Eye (tissue), 1 donor: ENCODE data around the gene PLEKHA8.

ENCODE experiments used
- DNase-seq: peaks from one replicate; pipeline ENCODE4 v3.0.0-alpha.2; 2015

Gene PLEKHA8

GRCh38 chr7:30148426-30148825, 120.2 kb downstream of the PLEKHA8 start:
- no peak for DNase-seq

GRCh38 chr7:30148951-30149459, 120.8 kb downstream of the PLEKHA8 start:
- DNase-seq, result no peak

DNA sequence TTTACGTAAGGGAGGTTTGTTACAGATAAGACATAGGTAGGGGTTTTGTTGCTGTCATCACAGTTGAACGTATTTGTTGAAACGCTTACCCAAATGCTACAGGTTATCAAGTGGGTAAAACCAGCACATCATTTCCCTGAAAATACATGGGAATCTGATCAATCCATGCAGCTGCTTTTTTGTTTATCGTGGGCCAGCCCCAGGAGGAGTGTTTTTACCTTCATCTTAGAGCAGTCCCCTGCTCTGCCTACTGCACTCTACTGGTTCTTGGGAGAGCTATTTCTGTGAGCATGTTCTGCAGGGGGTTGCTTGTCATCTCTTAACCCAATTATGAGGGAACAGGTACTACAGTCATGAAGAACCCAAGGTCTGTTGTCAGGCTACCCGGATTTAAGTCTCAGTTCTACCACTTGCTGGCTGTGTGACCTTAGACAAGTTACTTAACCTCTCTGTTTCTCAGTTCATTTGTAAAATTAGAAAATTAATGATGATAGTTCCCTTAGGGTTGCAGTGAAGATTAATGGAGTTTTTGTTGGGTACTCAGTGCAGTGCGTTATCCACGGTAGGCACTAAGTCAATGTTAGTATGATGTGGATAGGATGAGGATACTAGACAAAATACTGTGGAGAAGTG, 121.5 kb downstream of the PLEKHA8 start:
- no peak for DNase-seq

DNA sequence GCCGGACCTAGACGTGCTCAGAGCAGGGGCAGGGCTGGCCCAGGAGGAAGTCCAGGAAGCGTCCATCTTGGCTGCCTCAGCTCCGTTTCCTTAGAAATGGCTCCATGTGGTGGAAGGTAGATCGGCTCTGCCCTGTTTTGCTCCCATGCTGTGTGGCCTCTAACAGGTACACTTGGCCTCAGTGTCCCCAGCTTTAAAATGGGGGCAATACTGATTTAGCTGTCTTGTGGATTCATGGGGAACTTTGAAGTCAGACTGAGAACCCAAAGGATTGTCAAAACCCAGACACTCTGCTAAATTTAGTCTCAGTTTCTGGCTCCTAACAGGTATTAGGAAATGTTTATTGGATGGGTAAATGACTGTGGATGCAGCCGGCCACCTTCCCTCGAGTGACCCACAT, 122.5 kb downstream of the PLEKHA8 start:
- DNase-seq, result no peak

DNA sequence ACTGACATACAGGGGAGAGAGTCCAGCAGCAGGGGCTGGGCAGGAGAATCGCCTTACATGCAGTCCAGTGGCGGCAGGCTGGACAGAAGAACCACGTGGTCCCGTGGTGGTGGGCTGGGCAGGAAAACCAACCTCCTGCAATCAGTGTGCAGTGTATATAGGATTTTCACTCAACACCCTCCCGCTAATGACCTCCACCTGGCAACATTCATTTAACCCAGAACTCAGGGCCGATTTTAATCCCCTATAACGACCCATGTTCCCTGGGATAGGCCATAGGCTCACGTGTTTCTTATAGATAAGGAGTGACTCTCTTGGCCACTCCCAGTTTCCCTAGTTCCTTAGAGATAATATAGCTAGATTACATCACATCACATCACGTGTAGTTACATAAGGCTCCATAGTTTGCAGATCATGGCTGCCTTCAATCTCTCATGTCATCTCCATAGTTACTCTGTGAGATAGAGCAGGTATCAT, 125.9 kb downstream of the PLEKHA8 start:
- no peak for DNase-seq

- DNase-seq, result no peak
Observed at GRCh38 chr7:30155481-30155880, 127.3 kb downstream of the PLEKHA8 start.

- DNase-seq, result no peak
Observed at GRCh38 chr7:30157204-30157603, 129.0 kb downstream of the PLEKHA8 start.

GRCh38 chr7:30159163-30159562, 131.0 kb downstream of the PLEKHA8 start:
- no peak for DNase-seq

- DNase-seq, result no peak
Observed at GRCh38 chr7:30159698-30160143, 131.5 kb downstream of the PLEKHA8 start.

DNA sequence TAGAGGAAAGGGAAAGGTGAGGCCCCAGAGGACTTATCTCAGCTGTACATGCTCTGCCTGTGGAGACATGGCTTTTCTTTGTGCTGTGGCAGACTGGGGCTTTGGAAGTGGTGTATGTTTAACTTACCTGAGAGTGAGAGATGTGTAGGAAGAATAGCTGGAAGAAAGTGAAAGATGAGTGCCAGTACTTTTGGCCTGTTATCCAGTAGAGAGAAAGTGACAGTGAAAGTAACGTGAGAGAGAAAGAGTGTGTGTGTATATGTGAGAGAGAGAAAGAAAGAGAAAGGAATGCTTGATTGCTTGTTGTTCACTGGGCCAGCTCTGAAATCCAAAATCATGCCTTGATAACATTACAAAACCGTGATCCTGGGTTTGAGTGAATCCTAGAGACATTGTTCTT, 132.1 kb downstream of the PLEKHA8 start:
- no peak for DNase-seq

DNA sequence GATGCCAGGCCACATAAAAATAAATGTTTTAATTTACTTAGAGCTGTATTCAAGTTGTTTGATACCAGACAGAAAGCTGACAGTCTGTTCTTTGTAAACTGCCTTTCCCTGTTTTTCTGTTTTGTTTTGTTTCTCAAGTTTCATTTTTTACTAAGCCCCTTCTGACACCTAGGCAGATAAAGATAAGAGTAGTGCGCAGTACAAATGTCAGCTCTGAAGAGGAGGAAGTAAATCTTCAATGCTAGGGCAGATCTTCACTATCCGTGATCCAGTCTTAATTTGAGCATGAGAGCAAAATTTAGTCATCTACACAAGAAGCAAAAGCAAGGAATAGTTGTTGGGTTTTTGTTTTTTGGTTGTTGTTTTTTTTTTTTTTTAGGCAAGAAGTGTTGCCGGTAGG, 133.9 kb downstream of the PLEKHA8 start:
- no peak for DNase-seq

DNA sequence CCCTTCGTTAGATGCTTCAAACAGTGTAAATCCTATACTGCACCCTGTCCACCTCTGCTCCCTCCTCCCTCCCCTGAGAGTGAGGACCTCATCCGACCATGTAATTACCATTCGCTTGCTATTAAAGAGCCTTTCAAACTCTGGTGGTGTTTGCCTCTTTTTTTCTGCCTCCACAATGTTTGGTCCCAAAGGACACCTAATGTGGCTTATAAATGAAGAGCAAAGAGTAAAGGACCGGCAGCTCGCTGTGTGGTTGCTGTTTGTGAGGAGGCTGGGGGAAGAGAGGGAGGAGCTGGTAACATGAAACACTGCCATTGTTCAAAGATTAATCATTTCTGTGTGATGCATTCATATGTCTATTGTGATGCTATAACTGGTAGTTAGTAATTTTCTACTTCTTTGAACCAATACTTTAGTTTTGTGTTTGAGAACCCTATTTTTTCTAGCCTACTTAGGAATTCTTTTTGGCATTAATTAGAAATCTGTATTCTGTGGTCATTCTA, 134.5 kb downstream of the PLEKHA8 start:
- DNase-seq, result peak; percentile 80

DNA sequence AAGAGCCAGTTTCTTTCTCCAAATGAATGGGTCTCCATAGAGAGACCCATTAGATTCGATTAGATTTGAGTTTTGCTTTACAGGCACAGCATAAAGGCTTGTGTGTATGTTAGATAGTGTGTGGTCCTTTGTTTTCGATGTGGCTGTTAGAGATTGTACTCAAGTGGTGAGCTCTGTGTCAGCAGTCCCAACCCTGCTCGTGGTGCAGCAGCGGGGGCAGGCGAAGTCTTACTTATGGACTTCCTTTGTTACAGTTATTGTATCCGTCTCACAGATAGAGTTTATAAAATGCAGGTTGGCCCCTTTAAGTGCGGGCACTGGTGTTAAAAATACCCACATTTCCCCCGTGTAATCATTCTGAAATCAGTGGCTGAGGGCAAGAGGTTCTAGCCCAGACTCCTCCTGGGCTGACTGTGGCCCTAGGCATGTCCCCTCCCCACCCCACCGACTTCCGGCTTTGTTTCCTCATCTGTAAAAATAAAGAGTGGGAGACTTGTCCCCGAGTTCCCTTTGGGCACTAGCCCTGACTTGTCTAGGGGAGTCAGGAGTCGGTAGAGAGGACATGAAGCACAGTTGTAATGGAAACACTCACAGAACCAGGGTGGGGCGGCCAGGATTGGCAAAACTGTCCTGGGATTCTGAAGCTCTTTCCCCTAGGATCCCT, 135.2 kb downstream of the PLEKHA8 start:
- DNase-seq, result no peak

- peak; percentile 84 for DNase-seq
Observed at GRCh38 chr7:30164567-30164966, 136.4 kb downstream of the PLEKHA8 start.

DNA sequence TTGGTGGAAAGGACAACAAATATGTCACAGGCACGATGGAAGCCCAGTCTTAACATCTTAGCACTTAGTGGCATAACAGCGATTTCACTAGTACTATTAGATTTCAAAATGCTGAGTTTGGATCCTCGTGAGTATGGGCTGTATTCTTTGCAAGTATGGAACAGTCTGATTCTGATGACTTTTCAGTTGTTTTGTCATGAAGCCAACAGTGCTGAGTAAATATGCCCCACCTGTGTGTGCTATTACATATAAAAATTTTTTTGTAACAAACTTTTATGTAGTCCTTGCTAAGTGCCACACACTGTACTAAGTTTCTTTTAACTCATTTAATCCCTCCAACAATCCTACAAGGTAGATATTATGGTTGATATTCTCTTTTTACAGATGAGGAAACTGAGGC, 137.4 kb downstream of the PLEKHA8 start:
- DNase-seq, result no peak

- DNase-seq, result peak; percentile 67
Observed at GRCh38 chr7:30166155-30166840, 138.1 kb downstream of the PLEKHA8 start.

GRCh38 chr7:30166841-30167235, 138.6 kb downstream of the PLEKHA8 start:
- no peak for DNase-seq

GRCh38 chr7:30167901-30168300, 139.7 kb downstream of the PLEKHA8 start:
- DNase-seq, result no peak

GRCh38 chr7:30168835-30169573, 140.8 kb downstream of the PLEKHA8 start:
- DNase-seq, result peak; percentile 67

GRCh38 chr7:30169579-30169978, 141.4 kb downstream of the PLEKHA8 start:
- no peak for DNase-seq

DNA sequence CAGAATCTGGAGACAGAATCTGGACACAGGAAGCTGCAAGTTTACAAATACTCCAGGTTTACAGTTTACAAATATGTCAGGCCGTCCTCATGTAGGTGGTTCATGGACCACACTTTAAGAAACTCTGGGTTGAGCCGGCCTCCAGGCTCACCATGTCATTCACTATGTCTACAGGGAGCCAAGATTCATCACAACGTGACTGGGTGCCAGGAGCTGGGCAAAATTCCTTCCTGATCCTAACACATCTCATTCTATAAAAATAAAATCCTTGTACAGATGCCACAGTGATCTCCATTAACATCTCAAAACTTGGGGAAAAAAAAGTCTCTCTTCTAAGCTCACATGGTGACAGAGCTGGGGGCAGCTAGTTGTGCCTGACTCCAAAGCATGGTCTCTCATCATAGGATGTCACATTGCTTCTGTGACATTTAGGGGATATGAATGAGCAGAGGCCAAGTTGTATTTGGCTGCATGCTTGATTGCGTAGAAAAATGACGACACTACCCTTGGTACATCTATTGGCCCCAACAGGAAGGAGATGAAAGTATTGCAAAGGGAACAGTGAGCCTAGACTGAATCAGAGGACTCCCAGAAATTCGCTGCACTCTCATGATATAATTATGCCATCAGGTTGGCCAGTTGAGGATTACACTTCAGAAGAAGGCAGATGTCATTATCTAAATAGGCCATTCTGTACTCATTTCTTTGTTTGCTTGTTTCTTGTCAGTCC, 142.4 kb downstream of the PLEKHA8 start:
- no peak for DNase-seq
